ENCODE results near the gene GNPDA2.
A peak's percentile ranks its signal among the peaks of the same experiment; 100 is the strongest.
"Not testable (repeated sequence)": the region's sequence is repeated elsewhere in the genome, so short reads cannot be mapped to it uniquely, and the experiment has no call there.

The GNPDA2 gene

GRCh38 chr4:44726038-44726871 is at the start of gene GNPDA2:
Gene GNPDA2, minus strand, starts transcription at chr4:44726556. Its CDS starts 4,349 bp downstream, at chr4:44722207.
- peak; percentile 73 for DNase-seq (ENCODE audit: low read depth)

DNA sequence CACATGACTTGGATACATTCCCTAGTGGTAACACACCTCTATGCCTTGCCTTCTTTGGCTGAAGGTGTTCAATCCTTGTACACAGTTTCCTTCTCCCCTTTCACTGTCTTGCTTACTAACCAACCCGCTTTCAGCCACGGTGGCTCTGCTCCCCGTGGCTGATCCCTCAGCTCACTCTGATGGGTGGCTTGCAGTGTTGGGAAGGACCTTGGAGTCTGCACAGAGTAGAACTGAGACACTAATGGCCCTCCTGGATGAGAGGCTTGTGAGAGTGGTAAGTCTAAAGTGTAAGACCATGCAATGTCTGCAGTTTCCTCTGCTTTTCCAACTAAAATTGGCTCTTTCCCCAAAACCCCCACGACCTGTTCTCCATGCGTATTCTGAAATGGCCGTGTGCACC is 46.0 kb upstream of the GNPDA2 start:
- no peak for DNase-seq (ENCODE audit: low read depth)

- DNase-seq (ENCODE audit: low read depth) = no peak
Measured at GRCh38 chr4:44771789-44772188, 45.4 kb upstream of the GNPDA2 start.

GRCh38 chr4:44766453-44766852 is 40.1 kb upstream of the GNPDA2 start:
- DNase-seq (ENCODE audit: low read depth) = no peak

- no peak for DNase-seq (ENCODE audit: low read depth)
Measured at GRCh38 chr4:44765116-44765515, 38.8 kb upstream of the GNPDA2 start.

DNA sequence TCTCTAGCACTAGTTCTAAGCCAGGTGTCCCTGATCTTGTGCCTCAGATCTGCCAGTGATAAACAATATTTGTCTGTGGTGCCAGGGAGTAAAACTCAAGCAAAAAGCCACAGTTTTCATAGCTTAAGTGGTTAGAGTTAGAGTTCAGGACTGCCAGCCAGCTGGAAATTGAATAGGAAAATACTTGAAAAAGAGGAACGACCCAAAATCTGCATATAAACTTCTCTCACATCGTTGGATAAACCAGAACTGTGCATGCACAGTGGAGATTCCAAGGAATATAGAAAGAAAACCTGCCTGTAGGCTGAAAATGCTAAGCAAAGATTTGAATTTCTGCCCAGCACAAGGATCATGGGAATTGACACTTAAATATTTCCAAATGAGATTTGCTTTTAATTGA is 35.0 kb upstream of the GNPDA2 start:
- no peak for DNase-seq (ENCODE audit: low read depth)

GRCh38 chr4:44760142-44760898 is 34.0 kb upstream of the GNPDA2 start:
- no peak for DNase-seq (ENCODE audit: low read depth)

- DNase-seq (ENCODE audit: low read depth) = no peak
Measured at GRCh38 chr4:44756559-44756958, 30.2 kb upstream of the GNPDA2 start.

GRCh38 chr4:44740201-44740600 is 13.8 kb upstream of the GNPDA2 start:
- no peak for DNase-seq (ENCODE audit: low read depth)

DNA sequence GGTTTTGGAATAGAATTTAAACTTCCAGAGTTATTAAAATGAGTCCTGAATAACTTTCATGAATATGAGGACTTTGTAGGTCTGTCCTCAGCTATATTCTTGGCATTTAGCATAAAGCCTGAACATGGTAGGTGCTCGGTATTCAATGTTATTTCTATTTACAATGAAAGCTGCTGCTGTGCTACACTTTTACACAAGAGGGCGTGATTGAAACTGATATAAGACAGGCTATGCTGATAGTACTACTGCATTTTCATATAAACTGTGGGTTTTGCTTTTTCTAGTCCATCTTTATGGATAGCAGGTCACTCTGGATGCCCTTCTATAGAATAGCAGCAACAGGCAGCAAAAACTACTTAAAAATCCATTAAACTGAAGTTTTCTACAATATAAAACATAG is 12.3 kb upstream of the GNPDA2 start:
- no peak for DNase-seq (ENCODE audit: low read depth)

GRCh38 chr4:44736900-44737299 is 10.5 kb upstream of the GNPDA2 start:
- no peak for DNase-seq (ENCODE audit: low read depth)

- DNase-seq (ENCODE audit: low read depth) = not testable (repeated sequence)
Measured at GRCh38 chr4:44728694-44729093, 2.3 kb upstream of the GNPDA2 start.

DNA sequence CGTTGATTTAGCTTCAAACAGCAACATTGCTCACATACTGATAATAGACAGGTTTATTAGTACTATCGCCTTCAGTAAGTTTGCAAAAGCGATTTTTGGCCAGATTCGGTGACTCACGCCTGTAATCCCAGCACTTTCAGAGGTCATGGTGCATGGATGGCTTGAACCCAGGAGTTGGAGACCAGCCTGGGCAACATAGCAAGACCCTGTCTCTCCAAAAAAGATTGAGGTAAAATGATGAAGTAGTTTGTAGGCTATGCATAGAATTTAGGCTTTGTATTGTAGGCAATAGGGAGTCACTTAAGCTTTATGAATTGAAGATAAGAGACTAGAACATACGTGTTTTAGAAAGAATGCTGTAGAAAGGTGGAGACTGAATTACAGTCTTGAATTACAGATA is 1.1 kb upstream of the GNPDA2 start:
- no peak for DNase-seq (ENCODE audit: low read depth)

DNA sequence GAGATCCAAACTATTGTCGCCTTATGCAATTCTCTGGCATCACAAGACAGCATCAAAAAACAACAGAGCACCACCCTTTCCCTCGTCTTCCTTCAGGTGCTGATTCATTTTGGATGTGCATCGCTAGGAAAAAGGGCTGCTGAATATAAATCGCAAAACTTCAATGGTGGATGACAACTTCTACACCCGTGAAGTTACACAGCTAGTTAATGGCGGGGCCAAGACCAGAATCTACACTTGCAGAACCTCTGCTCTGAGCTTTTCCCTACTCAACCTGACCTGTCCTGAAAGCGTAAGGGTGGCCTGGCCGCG is 674 bp downstream of the GNPDA2 start:
- DNase-seq (ENCODE audit: low read depth) = no peak

DNA sequence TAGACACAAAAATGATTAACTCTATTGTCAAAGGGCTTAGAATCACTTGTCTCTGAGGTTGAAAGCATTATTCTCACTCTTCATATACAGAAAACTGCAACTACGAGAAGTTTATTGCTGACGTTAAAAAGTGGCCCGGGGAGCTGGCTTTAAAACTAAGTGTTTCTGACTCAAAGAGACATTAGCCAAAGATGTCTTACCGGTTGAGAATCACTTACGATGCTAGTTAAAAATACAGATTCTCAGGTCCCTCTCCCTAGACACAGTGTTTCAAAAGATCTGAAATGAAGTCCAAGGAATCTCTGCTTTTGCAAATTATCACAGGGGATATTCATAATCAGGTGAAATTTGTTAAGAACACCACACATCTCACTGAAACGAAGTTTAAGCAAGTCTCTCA is 1.2 kb downstream of the GNPDA2 start:
- no peak for DNase-seq (ENCODE audit: low read depth)

- no peak for DNase-seq (ENCODE audit: low read depth)
Measured at GRCh38 chr4:44722001-44722400, 4.4 kb downstream of the GNPDA2 start.

DNA sequence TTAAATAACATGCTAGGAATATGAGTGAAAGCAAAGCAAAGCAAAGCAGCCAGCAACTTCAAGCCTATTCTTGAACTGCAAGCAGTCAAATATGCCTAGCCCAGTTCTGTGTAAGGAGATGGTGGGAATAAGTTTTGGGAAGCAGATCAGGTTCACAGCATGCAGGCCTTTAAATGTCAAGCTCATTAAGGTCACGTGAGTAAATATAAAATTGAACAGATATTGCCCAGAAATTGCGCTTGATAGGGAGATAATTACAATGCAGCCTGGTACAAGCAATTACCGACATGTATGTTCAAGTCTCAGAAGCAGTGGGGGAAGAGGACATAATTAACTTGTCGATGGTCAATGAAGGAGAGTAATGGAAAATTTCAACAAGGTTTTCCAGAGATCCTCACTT is 6.0 kb downstream of the GNPDA2 start:
- DNase-seq (ENCODE audit: low read depth) = no peak

DNA sequence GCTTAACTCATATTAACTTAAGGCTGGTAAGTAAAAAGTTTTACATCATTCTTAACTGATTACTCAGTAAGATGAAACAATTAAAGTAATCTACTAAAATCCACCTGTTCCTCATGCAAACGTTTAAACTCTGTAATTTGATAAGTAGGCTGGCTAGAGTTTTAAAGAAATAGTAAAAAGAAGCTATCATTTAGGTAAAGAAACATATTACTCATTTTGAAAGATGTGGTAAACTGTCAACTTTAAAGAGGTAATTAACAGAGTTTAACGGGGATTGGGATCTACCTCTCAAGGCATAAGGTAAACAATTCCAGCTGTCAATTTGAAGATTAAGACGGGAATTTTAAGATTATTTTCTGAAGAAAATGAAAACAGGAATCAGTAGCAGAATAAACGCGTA is 9.8 kb downstream of the GNPDA2 start:
- DNase-seq (ENCODE audit: low read depth) = no peak

DNA sequence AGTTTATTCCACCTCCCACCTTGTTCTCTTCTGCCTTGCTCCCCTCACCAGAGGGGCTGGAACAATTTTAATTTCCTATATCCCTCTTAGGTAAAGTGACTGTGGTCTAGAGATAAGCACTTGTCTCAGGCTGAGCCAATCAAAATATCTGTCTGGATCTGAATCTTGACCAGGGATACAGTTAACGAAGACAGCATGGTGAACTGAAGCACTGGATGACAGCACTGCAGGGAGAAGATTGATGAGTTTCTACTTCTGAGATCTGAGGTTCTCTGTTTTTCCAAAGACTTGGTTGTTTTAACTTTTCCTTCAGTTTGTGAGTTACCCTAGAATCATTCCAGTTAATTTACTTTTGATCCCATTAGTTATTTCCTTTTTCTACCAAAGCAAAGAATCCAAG is 13.2 kb downstream of the GNPDA2 start:
- no peak for DNase-seq (ENCODE audit: low read depth)

DNA sequence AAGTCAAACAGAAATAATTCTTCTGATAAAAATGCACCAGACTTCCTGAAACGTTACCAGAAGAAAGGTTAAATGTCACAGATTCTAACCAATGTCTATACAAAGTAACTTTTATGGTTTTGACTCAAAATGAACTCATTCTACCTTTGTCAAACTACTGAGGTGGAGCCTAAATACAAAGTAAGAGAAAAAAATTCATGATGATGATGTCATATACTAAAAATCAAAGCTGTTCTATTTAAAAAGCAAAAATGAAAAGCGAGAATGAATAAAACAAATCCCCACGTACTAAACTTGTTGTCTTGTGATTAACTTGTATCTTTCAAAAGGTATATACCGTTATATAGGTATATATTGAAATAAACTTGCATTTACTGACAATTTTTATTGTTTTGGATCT is 21.7 kb downstream of the GNPDA2 start:
- DNase-seq (ENCODE audit: low read depth) = no peak

GRCh38 chr4:44701037-44701436 is 25.3 kb downstream of the GNPDA2 start:
- DNase-seq (ENCODE audit: low read depth) = no peak

- no peak for DNase-seq (ENCODE audit: low read depth)
Measured at GRCh38 chr4:44700427-44700826, 25.9 kb downstream of the GNPDA2 start.

- DNase-seq (ENCODE audit: low read depth) = no peak
Measured at GRCh38 chr4:44684648-44685047, 41.7 kb downstream of the GNPDA2 start.

- no peak for DNase-seq (ENCODE audit: low read depth)
Measured at GRCh38 chr4:44679060-44679459, 47.3 kb downstream of the GNPDA2 start.
